Measurements from ENCODE around the gene PRELP. TPM values are rescaled to one million over a fixed set of nuclear protein-coding genes. Genes with fewer than 3 reads are reported as not detected.

PRELP gene
- total RNA-seq, 1 donor from 2014 or later = 2.9 TPM

DNA sequence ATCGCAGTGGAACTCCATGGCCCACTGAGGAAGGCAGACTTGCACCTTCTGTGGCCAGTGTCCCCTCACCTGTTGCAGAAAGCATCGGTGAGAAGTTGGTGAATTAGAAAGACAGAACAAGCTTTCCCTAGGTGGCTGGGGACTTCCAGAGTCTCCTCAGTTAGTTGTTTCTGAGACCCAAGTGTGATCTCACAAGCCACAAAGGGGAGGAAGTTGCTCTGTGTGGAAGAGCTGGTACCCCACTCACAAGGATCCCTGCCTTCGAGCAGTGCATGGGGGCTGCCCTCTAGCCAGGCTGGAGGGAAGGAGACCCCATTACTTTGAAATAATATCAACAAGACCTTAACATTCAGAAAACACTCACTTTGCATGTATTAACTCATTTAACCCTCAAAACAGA is 2.1 kb downstream of the PRELP start:
- Mint-ChIP-seq H3K27me3 (ENCODE audit: low read depth) (no peaks in the 10 kb centered on the region), H3K27ac (ENCODE audit: unreplicated experiment) (no peak overlapping the region), H3K9me3 (no peaks in the 10 kb centered on the region), H3K4me3 (no peak overlapping the region), H3K36me3 (ENCODE audit: low read depth) (no peaks in the 10 kb centered on the region), H3K4me1 (peaks cover 31% of the 10 kb centered on the region)
- TF ChIP-seq, protein P1, sequence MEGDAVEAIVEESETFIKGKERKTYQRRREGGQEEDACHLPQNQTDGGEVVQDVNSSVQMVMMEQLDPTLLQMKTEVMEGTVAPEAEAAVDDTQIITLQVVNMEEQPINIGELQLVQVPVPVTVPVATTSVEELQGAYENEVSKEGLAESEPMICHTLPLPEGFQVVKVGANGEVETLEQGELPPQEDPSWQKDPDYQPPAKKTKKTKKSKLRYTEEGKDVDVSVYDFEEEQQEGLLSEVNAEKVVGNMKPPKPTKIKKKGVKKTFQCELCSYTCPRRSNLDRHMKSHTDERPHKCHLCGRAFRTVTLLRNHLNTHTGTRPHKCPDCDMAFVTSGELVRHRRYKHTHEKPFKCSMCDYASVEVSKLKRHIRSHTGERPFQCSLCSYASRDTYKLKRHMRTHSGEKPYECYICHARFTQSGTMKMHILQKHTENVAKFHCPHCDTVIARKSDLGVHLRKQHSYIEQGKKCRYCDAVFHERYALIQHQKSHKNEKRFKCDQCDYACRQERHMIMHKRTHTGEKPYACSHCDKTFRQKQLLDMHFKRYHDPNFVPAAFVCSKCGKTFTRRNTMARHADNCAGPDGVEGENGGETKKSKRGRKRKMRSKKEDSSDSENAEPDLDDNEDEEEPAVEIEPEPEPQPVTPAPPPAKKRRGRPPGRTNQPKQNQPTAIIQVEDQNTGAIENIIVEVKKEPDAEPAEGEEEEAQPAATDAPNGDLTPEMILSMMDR (conservative IDR thresholded peaks at IDR 0.05) = no peak
- DNase-seq (ENCODE audit: low read depth, low spot score) = no peak

DNA sequence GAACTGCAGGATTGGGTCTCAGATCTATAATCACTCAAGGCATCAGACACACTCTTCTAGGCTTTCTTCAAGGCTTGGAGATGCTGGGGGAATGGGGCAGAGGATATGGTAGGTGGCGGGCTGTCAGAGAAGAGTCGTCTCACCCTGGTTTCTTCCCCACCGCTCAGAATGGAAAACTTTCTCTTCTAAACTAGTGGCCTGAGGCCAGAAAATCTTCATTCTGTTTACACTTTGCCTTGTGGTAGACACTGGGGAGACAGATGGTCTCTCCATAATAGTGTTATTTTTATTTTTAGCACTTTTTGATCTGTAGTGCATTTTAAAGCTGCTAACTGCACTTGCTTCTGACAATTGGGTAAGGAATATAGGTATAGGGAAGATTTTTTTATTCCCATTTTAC is 2.6 kb downstream of the PRELP start:
- Mint-ChIP-seq H3K4me1 (peaks cover 31% of the 10 kb centered on the region), H3K27me3 (ENCODE audit: low read depth) (no peaks in the 10 kb centered on the region), H3K4me3 (no peak overlapping the region), H3K9me3 (no peaks in the 10 kb centered on the region), H3K27ac (ENCODE audit: unreplicated experiment) (no peak overlapping the region), H3K36me3 (ENCODE audit: low read depth) (no peaks in the 10 kb centered on the region)
- TF ChIP-seq, protein P1 (conservative IDR thresholded peaks at IDR 0.05) = no peak
- no peak for DNase-seq (ENCODE audit: low read depth, low spot score)

DNA sequence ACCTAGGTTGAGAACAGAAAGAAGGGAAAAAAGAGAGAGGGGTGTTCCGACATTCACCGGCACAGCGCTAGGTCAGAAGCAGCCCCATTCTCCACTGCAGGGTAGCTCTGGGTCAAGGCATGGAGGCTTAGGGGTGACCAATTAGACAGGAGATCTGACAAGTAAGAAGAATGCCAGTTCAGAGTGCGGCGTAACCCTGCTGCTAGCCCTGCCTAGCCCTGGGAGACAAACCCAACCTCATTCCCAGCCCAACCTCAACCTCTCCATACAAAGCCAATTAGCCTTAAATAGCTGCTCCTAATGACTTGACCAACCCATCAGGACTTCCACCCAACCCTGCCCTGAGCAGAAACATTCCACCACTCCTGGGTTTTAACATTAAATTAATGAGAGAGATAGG is 3.4 kb downstream of the PRELP start:
- Mint-ChIP-seq H3K27ac (ENCODE audit: unreplicated experiment) (peak overlapping the region; percentile 69), H3K4me1 (peaks cover 31% of the 10 kb centered on the region), H3K4me3 (no peak overlapping the region), H3K27me3 (ENCODE audit: low read depth) (no peaks in the 10 kb centered on the region), H3K36me3 (ENCODE audit: low read depth) (no peaks in the 10 kb centered on the region), H3K9me3 (no peaks in the 10 kb centered on the region)
- DNase-seq (ENCODE audit: low read depth, low spot score) = no peak
- TF ChIP-seq, protein P1 (conservative IDR thresholded peaks at IDR 0.05) = no peak

DNA sequence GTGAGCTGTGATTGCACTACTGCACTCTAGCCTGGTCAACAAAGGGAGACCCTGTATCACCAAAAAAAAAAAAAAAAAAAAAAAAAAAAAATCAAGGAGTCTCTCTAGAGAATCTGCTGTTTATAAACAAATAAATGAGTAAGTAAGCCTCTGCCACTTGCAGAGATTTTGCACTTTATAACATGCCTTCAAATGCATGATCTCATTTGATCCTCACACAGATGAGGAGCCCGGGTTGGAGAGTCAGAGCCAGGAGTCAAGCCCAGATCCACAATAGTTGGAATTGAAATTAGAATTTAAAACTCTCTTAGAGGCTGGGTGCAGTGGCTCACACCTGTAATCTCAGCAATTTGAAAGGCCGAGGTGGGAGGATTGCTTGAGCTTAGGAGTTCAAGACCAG is 4.0 kb downstream of the PRELP start:
- Mint-ChIP-seq H3K27me3 (ENCODE audit: low read depth) (no peaks in the 10 kb centered on the region), H3K9me3 (no peaks in the 10 kb centered on the region), H3K4me1 (peaks cover 31% of the 10 kb centered on the region), H3K36me3 (ENCODE audit: low read depth) (no peaks in the 10 kb centered on the region), H3K4me3 (no peak overlapping the region), H3K27ac (ENCODE audit: unreplicated experiment) (no peak overlapping the region)
- TF ChIP-seq, protein P1 (conservative IDR thresholded peaks at IDR 0.05) = no peak
- DNase-seq (ENCODE audit: low read depth, low spot score) = no peak

DNA sequence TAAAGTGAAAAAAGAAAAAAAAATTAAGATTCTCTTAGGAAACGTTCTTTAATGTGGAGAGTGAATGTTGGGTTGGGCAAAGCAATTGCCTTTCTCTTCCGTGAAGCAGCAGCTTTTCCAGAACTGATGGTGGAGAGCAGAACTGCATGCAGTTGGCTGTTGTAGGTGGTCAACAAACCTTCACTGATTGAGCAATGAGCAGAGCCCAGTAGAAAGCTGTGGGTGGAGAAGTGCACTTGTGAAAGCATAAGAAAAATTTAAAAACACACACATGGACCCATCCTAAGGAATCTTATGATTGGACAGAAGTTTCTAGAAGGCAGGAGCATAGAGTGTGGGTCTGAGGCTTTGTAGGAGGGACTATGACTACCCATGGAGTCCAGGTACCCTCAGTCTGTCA is 4.5 kb downstream of the PRELP start:
- Mint-ChIP-seq H3K4me3 (no peak overlapping the region), H3K4me1 (peaks cover 27% of the 10 kb centered on the region), H3K27ac (ENCODE audit: unreplicated experiment) (no peak overlapping the region), H3K9me3 (no peaks in the 10 kb centered on the region), H3K36me3 (ENCODE audit: low read depth) (no peaks in the 10 kb centered on the region), H3K27me3 (ENCODE audit: low read depth) (no peaks in the 10 kb centered on the region)
- TF ChIP-seq, protein P1 (conservative IDR thresholded peaks at IDR 0.05) = no peak
- no peak for DNase-seq (ENCODE audit: low read depth, low spot score)
